Breast epithelium (tissue), 4 donors: ENCODE results near the gene MICU2. TPM values are rescaled to one million over a fixed set of nuclear protein-coding genes. Genes with fewer than 3 reads are reported as not detected.

ENCODE experiments used
- DNase-seq, 2 donors: peaks; one replicate each; pipeline ENCODE4 v3.0.0-alpha.2; 2019; ENCODE audit warnings: low spot score in 2 of 2
- H3K27ac ChIP-seq, 2 donors: fragments of 200-600 bp; sonication (generic) in 1 of 2; one replicate each; pipeline ENCODE4 v1.5.1; 2016 to 2019; ENCODE audit warnings: mild to moderate bottlenecking in 1 of 2
- H3K27me3 ChIP-seq, 2 donors: fragments of 200-600 bp; sonication (generic) in 1 of 2; one replicate each; pipeline versions ENCODE4 v1.5.1 to v1.6.0; 2017 to 2019; ENCODE audit warnings: control low read depth in 1 of 2, mild to moderate bottlenecking in 1 of 2
- H3K36me3 ChIP-seq: fragments of 200-600 bp; one replicate; pipeline ENCODE4 v1.5.1; 2019
- H3K4me1 ChIP-seq, 2 donors: fragments of 200-600 bp; sonication (generic); one replicate each; pipeline ENCODE4 v1.5.1; 2016 to 2019; ENCODE audit warnings: control low read depth in 1 of 2
- H3K4me3 ChIP-seq, 3 donors: fragments of 200-600 bp; sonication (generic); 1 replicate in 2 of 3; 2 replicates in 1 of 3; pipeline ENCODE4 v1.5.1; 2016 to 2019; ENCODE audit warnings: mild to moderate bottlenecking in 3 of 3, moderate library complexity in 2 of 3
- H3K9me3 ChIP-seq, 2 donors: fragments of 200-600 bp; sonication (generic) in 1 of 2; one replicate each; pipeline ENCODE4 v1.5.1; 2016 to 2019; ENCODE audit warnings: control low read depth in 1 of 2
- CTCF ChIP-seq, 3 donors: fragments of 450-650 bp; IDR thresholded peaks; one replicate each; pipeline ENCODE4 v1.5.1; 2016 to 2017; ENCODE audit warnings: antibody characterized with exemption in 3 of 3, mild to moderate bottlenecking in 3 of 3, moderate library complexity in 3 of 3
- POLR2A ChIP-seq: fragments of 450-650 bp; IDR thresholded peaks from one replicate; pipeline ENCODE4 v1.6.1; 2016; ENCODE audit warnings: antibody characterized with exemption, mild to moderate bottlenecking, moderate library complexity
- POLR2AphosphoS5 ChIP-seq, 3 donors: sonication (generic); formaldehyde crosslinking; IDR thresholded peaks; one replicate each; pipeline ENCODE4 v1.6.1; 2017; ENCODE audit warnings: antibody characterized with exemption in 3 of 3
- intact Hi-C: fragments of 100-400 bp; cut with DNase I; formaldehyde crosslinking; loops from one replicate; pipeline ENCODE4 v1.15.1; 2023; ENCODE audit warnings: low total_unique reads
- total RNA-seq, 3 donors: library from RNA; depleted of rRNA; stranded (reverse); fragments of >200 nt; gene quantifications; one replicate each; pipeline ENCODE4 v1.1.0, GENCODE V29; 2016

Gene MICU2
- total RNA-seq, 3 donors from 2014 or later, result 54.1 to 90.9 (median 73.7) TPM

GRCh38 chr13:21530656-21531055 is 73.3 kb downstream of the MICU2 start:
- Histone ChIP-seq H3K36me3 (no peaks in the 10 kb centered on the region), H3K4me1 (no peaks in the 10 kb centered on the region), H3K27ac (no peak overlapping the region), H3K9me3 (no peaks in the 10 kb centered on the region), H3K27me3 (no peaks in the 10 kb centered on the region), H3K4me3 (no peak overlapping the region)
- no peak for DNase-seq
- TF ChIP-seq CTCF (IDR thresholded peaks at IDR 0.05) (no peak), POLR2AphosphoS5 (IDR thresholded peaks at IDR 0.05) (no peak), POLR2A (no peak)
- intact Hi-C loops, result no loop called here

GRCh38 chr13:21529146-21529893 is 74.7 kb downstream of the MICU2 start:
- Histone ChIP-seq H3K27ac (no peak overlapping the region), H3K4me3 (no peak overlapping the region), H3K9me3 (no peaks in the 10 kb centered on the region), H3K27me3 (no peaks in the 10 kb centered on the region), H3K36me3 (no peaks in the 10 kb centered on the region), H3K4me1 (no peaks in the 10 kb centered on the region)
- DNase-seq, result no peak
- TF ChIP-seq CTCF (IDR thresholded peaks at IDR 0.05), result no peak
- no peak for TF ChIP-seq POLR2AphosphoS5 (IDR thresholded peaks at IDR 0.05)
- TF ChIP-seq POLR2A, result no peak
- intact Hi-C loops, result no loop called here

- Histone ChIP-seq H3K36me3 (no peaks in the 10 kb centered on the region), H3K27me3 (no peaks in the 10 kb centered on the region), H3K4me1 (no peaks in the 10 kb centered on the region), H3K4me3 (no peak overlapping the region), H3K27ac (no peak overlapping the region), H3K9me3 (no peaks in the 10 kb centered on the region)
- intact Hi-C loops, result no loop called here
- TF ChIP-seq POLR2AphosphoS5 (IDR thresholded peaks at IDR 0.05) (no peak), CTCF (IDR thresholded peaks at IDR 0.05) (no peak), POLR2A (no peak)
- no peak for DNase-seq
Measured at GRCh38 chr13:21528616-21529015, 75.4 kb downstream of the MICU2 start.

GRCh38 chr13:21526707-21527540 is 77.0 kb downstream of the MICU2 start:
- TF ChIP-seq CTCF (IDR thresholded peaks at IDR 0.05) (no peak), POLR2A (no peak)
- H3K27me3 ChIP-seq, result no peaks in the 10 kb centered on the region
- no peaks in the 10 kb centered on the region for H3K4me1 ChIP-seq
- intact Hi-C loops, result no loop called here
- no peak for DNase-seq
- no peak overlapping the region for H3K27ac ChIP-seq
- H3K9me3 ChIP-seq, result no peaks in the 10 kb centered on the region
- no peaks in the 10 kb centered on the region for H3K36me3 ChIP-seq
- no peak overlapping the region for H3K4me3 ChIP-seq

GRCh38 chr13:21522847-21523246 is 81.1 kb downstream of the MICU2 start:
- Histone ChIP-seq H3K9me3 (no peaks in the 10 kb centered on the region), H3K4me1 (no peaks in the 10 kb centered on the region), H3K4me3 (no peak overlapping the region), H3K27me3 (no peaks in the 10 kb centered on the region), H3K27ac (no peak overlapping the region), H3K36me3 (no peaks in the 10 kb centered on the region)
- TF ChIP-seq POLR2AphosphoS5 (IDR thresholded peaks at IDR 0.05), result no peak
- TF ChIP-seq CTCF (IDR thresholded peaks at IDR 0.05), result no peak
- TF ChIP-seq POLR2A, result no peak
- DNase-seq, result no peak
- intact Hi-C loops, result no loop called here
